IPS-15b (cell line): ENCODE measurements around the gene USP47.

Experiments
- H3K27me3 ChIP-seq: one replicate; pipeline ENCODE4 v1.6.1; 2013; ENCODE audit warnings: low read length; ENCODE audit not compliant: control insufficient read depth, insufficient read depth
- H3K36me3 ChIP-seq: one replicate; pipeline ENCODE4 v1.6.1; 2013; ENCODE audit warnings: low read length; ENCODE audit not compliant: control insufficient read depth, insufficient read depth
- H3K4me1 ChIP-seq: one replicate; pipeline ENCODE4 v1.6.1; 2013; ENCODE audit warnings: mild to moderate bottlenecking, low read length; ENCODE audit not compliant: control insufficient read depth, insufficient read depth
- H3K4me3 ChIP-seq: one replicate; pipeline ENCODE4 v1.5.1; 2013; ENCODE audit warnings: low read depth, low read length
- H3K9ac ChIP-seq: one replicate; pipeline ENCODE4 v1.6.1; 2013; ENCODE audit warnings: low read depth, mild to moderate bottlenecking, low read length
- H3K9me3 ChIP-seq: one replicate; pipeline ENCODE4 v1.6.1; 2013; ENCODE audit warnings: mild to moderate bottlenecking, low read length; ENCODE audit not compliant: control insufficient read depth, insufficient read depth

Gene USP47

GRCh38 chr11:11857769-11858168 lies 16.0 kb downstream of the USP47 start:
- Histone ChIP-seq H3K4me3 (no peak overlapping the region), H3K9ac (no peak overlapping the region), H3K36me3 (no peaks in the 10 kb centered on the region), H3K4me1 (peaks cover 4% of the 10 kb centered on the region), H3K27me3 (no peaks in the 10 kb centered on the region), H3K9me3 (no peaks in the 10 kb centered on the region)

- Histone ChIP-seq H3K27me3 (no peaks in the 10 kb centered on the region), H3K9me3 (no peaks in the 10 kb centered on the region), H3K4me3 (no peak overlapping the region), H3K36me3 (no peaks in the 10 kb centered on the region), H3K9ac (no peak overlapping the region), H3K4me1 (peaks cover 4% of the 10 kb centered on the region)
Observed at GRCh38 chr11:11858676-11859075, 16.9 kb downstream of the USP47 start.

GRCh38 chr11:11860103-11860979 lies 18.6 kb downstream of the USP47 start:
- Histone ChIP-seq H3K27me3 (no peaks in the 10 kb centered on the region), H3K9ac (no peak overlapping the region), H3K4me1 (peaks cover 7% of the 10 kb centered on the region), H3K4me3 (no peak overlapping the region), H3K9me3 (no peaks in the 10 kb centered on the region), H3K36me3 (no peaks in the 10 kb centered on the region)

GRCh38 chr11:11862999-11863398 lies 21.2 kb downstream of the USP47 start:
- Histone ChIP-seq H3K9ac (no peak overlapping the region), H3K27me3 (no peaks in the 10 kb centered on the region), H3K4me3 (no peak overlapping the region), H3K36me3 (no peaks in the 10 kb centered on the region), H3K9me3 (no peaks in the 10 kb centered on the region), H3K4me1 (peaks cover 6% of the 10 kb centered on the region)

- H3K9me3 ChIP-seq, result no peaks in the 10 kb centered on the region
- H3K4me1 ChIP-seq, result peaks cover 6% of the 10 kb centered on the region
- no peak overlapping the region for H3K4me3 ChIP-seq
- no peaks in the 10 kb centered on the region for H3K27me3 ChIP-seq
- H3K9ac ChIP-seq, result no peak overlapping the region
- no peaks in the 10 kb centered on the region for H3K36me3 ChIP-seq
Observed at GRCh38 chr11:11864332-11864731, 22.6 kb downstream of the USP47 start.

- H3K27me3 ChIP-seq, result no peaks in the 10 kb centered on the region
- H3K9me3 ChIP-seq, result no peaks in the 10 kb centered on the region
- H3K4me3 ChIP-seq, result no peak overlapping the region
- no peak overlapping the region for H3K9ac ChIP-seq
- no peaks in the 10 kb centered on the region for H3K36me3 ChIP-seq
- peaks cover 6% of the 10 kb centered on the region for H3K4me1 ChIP-seq
Observed at GRCh38 chr11:11864803-11865202, 23.0 kb downstream of the USP47 start.

- Histone ChIP-seq H3K4me3 (no peak overlapping the region), H3K9ac (no peak overlapping the region)
Observed at GRCh38 chr11:11865449-11865848, 23.7 kb downstream of the USP47 start.

GRCh38 chr11:11866203-11866602 lies 24.4 kb downstream of the USP47 start:
- no peak overlapping the region for H3K9ac ChIP-seq
- no peaks in the 10 kb centered on the region for H3K9me3 ChIP-seq
- no peaks in the 10 kb centered on the region for H3K27me3 ChIP-seq
- H3K4me3 ChIP-seq, result no peak overlapping the region
- no peaks in the 10 kb centered on the region for H3K36me3 ChIP-seq
- peaks cover 6% of the 10 kb centered on the region for H3K4me1 ChIP-seq

More at GRCh38 chr11:11865449-11865848, 23.7 kb downstream of the USP47 start:
- no peaks in the 10 kb centered on the region for H3K27me3 ChIP-seq
- H3K9me3 ChIP-seq, result no peaks in the 10 kb centered on the region
- H3K4me1 ChIP-seq, result peaks cover 6% of the 10 kb centered on the region
- H3K36me3 ChIP-seq, result no peaks in the 10 kb centered on the region

- Histone ChIP-seq H3K4me1 (peaks cover 12% of the 10 kb centered on the region), H3K9me3 (no peaks in the 10 kb centered on the region), H3K4me3 (no peak overlapping the region), H3K9ac (no peak overlapping the region), H3K27me3 (no peaks in the 10 kb centered on the region), H3K36me3 (no peaks in the 10 kb centered on the region)
Observed at GRCh38 chr11:11867720-11868119, 25.9 kb downstream of the USP47 start.

- H3K9ac ChIP-seq, result no peak overlapping the region
Observed at GRCh38 chr11:11871991-11872401, 30.2 kb downstream of the USP47 start.

GRCh38 chr11:11876458-11876857 lies 34.7 kb downstream of the USP47 start:
- H3K36me3 ChIP-seq, result no peaks in the 10 kb centered on the region
- H3K4me3 ChIP-seq, result no peak overlapping the region
- peaks cover 6% of the 10 kb centered on the region for H3K4me1 ChIP-seq
- no peaks in the 10 kb centered on the region for H3K27me3 ChIP-seq
- no peak overlapping the region for H3K9ac ChIP-seq
- no peaks in the 10 kb centered on the region for H3K9me3 ChIP-seq

More at GRCh38 chr11:11871991-11872401, 30.2 kb downstream of the USP47 start:
- H3K27me3 ChIP-seq, result no peaks in the 10 kb centered on the region
- H3K36me3 ChIP-seq, result no peaks in the 10 kb centered on the region
- H3K4me3 ChIP-seq, result no peak overlapping the region
- peaks cover 7% of the 10 kb centered on the region for H3K4me1 ChIP-seq
- H3K9me3 ChIP-seq, result no peaks in the 10 kb centered on the region

- Histone ChIP-seq H3K27me3 (no peaks in the 10 kb centered on the region), H3K4me1 (no peaks in the 10 kb centered on the region), H3K36me3 (no peaks in the 10 kb centered on the region), H3K9ac (no peak overlapping the region), H3K4me3 (no peak overlapping the region), H3K9me3 (no peaks in the 10 kb centered on the region)
Observed at GRCh38 chr11:11880179-11880578, 38.4 kb downstream of the USP47 start.
